Measurements from ENCODE around the gene NUDT13.
A peak's percentile ranks its signal among the peaks of the same experiment; 100 is the strongest.

NUDT13 gene

GRCh38 chr10:73166972-73167371 lies 56.7 kb downstream of the NUDT13 start:
- no peak for DNase-seq (ENCODE audit: low spot score)

DNA sequence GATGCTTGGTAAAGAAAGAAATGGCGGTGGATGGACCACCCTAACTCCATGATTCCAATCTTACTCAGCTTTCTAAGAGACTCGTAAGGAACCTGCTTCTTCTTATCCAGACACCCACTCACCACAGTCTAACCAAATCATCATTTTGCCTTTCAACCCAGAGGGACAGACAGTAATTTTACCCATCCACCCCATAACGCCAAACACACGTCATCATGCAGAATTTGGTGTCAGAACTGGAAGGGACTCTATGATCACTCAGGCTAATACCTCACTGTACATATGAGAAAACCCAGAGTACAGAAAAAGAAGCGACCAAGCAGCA lies 57.2 kb downstream of the NUDT13 start:
- peak; percentile 4 for DNase-seq (ENCODE audit: low spot score)

DNA sequence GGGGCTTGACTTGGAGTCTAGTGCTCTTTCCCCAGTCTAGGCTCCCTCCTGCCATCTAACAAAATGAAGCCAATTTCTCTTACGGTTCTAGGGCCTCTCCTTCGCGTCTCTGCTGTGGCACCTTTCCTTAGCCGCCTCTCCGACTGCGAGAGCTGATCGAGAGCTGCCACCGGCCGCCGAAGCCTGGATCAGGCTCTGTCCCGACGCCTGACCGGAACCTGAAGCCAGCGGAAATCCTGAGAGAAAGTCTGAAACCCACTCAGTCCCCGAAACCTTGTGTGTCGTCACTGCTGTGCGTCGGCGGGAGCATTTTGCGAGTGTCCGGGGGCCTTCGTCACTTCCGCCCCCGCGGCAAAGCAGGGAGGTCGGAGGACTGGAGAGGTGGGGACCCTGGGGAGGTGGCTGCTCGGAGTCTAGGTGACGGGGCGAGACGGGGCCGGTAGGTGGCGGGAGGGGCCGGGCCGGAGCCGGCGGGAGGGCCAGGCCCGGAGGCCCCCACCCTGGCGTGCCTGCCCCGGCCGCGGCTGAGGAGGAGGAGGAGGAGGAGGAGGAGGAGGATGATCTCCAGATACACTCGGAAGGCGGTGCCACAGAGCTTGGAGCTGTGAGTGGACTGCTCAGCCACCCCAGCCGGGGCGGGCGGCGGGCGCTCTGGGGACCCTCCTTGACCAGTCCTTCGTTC lies 57.7 kb downstream of the NUDT13 start, which contains the start of the genes ECD and FAM149B1:
Gene ECD (minus strand): TSS at position 226 of the 682 bp plus-strand sequence. CDS start 4,071 bp downstream, outside the sequence.
Gene FAM149B1 (plus strand): TSS at position 337 of the 682 bp plus-strand sequence. CDS start 221 bp downstream, at position 558.
- peak; percentile 74 for DNase-seq (ENCODE audit: low spot score)

DNA sequence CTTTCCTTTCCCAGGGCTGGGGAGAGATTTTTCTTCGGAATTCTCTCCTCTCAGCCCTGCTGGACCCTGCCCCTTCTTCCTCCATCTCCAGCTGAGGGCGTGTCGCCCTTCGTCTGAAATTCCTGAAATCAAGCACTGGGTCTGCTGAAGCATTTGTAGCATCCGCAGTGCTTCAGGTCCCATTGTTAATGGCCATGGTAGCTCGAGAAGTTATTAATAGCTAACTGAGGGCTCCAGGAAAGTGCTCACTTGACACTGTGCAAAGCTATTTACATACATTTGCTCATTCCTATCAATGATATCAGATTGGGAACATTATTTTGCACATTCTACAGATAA lies 58.2 kb downstream of the NUDT13 start:
- peak; percentile 18 for DNase-seq (ENCODE audit: low spot score)

GRCh38 chr10:73169320-73169719 lies 59.1 kb downstream of the NUDT13 start:
- DNase-seq (ENCODE audit: low spot score): no peak

DNA sequence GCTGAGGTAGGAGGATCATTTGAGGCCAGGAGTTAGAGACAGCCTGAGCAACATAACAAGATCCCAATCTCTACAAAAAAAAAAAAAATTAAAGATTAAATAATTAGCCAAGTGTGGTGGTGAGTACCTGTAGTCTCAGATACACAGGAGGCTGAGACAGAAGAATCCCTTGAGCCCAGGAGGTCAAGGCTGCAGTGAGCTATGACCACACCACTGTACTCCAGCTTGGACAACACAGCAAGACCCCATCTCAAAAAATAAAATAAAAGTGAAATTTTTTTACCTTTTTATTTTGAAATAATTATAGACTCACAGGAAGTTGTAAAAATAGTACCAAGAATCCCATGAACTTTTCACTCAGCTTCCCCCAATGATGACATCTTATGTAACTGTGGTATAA lies 62.6 kb downstream of the NUDT13 start:
- no peak for DNase-seq (ENCODE audit: low spot score)

DNA sequence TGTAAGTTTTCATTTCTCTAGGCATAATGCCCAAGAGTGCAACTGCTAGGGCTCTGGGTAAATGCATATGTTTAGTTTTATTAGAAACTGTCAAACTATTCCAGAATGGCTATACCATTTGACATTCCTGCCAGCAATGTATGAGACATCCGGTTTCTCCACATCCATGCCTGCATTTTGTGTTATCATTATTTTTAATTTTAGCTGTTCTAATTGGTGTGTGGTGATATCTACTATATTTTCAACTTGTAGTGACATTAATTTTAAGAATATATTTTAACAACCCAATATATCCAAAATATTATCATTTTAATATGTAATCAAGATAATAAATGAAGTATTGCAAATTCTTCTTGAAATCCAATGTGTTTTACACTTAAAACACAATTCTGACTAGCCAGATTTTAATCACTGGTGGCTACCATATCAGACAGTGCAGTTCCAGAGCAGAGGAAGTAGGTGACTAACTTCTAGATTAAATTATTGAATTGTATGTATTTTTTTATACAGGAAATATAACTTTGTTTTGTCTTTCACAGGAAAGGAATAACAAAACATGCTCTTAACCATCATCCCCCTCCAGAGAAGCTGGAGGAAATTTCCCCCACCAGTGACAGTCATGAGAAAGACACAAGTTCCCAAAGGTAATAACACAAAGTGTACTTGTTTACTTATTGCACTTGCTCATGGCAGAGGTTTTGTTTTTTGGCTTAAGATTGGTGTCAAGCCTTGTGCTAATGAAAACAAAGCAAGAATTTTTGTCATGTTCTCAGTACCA lies 64.1 kb downstream of the NUDT13 start:
- no peak for DNase-seq (ENCODE audit: low spot score)
